Caco-2 (cell line): ENCODE results near the gene PDCD4. TPM values are rescaled to one million over a fixed set of nuclear protein-coding genes. Genes with fewer than 3 reads are reported as not detected.

Experiments used
- BruUV-seq: library from RNA; stranded (reverse); fragments of 400-500 nt; replicated peaks from 2 replicates; lab custom pipeline; 2021; lab: Mats Ljungman, UMichigan
- CTCF ChIA-PET: fragments of 300-600 bp; sonication (Branson Sonifier 250); formaldehyde crosslinking; loops from one replicate; lab custom pipeline; 2022; ENCODE audit warnings: antibody characterized with exemption; lab: Charles Lee
- POLR2A ChIA-PET: fragments of 300-600 bp; sonication (Branson Sonifier 250); formaldehyde crosslinking; loops from one replicate; lab custom pipeline; 2022; ENCODE audit warnings: antibody characterized with exemption; lab: Charles Lee
- DNase-seq, 2 experiments: peaks; one replicate each; pipeline versions ENCODE4 v3.0.0 to v3.0.0-alpha.2; 2020 to 2022
- H3K27me3 ChIP-seq: replicated peaks from 2 replicates; pipeline ENCODE4 v1.6.0; 2011; ENCODE audit warnings: low read length; ENCODE audit not compliant: control insufficient read depth, insufficient read depth
- H3K36me3 ChIP-seq: 2 replicates; pipeline ENCODE4 v1.5.1; 2011; ENCODE audit warnings: low read length; ENCODE audit not compliant: control insufficient read depth, insufficient read depth
- H3K4me1 ChIP-seq: fragments of 250-450 bp; sonication (Bioruptor Pico); 2 replicates; pipeline ENCODE4 v1.5.1; 2020; ENCODE audit warnings: mild to moderate bottlenecking
- H3K4me3 ChIP-seq: 2 replicates; pipeline ENCODE4 v1.5.1; 2011; ENCODE audit warnings: low read depth, mild to moderate bottlenecking, control low read depth, low read length
- H3K9me3 ChIP-seq: fragments of 250-450 bp; sonication (Bioruptor Pico); 2 replicates; pipeline ENCODE4 v1.5.1; 2020; ENCODE audit warnings: mild to moderate bottlenecking, moderate library complexity
- H3K27ac Mint-ChIP-seq: one replicate; pipeline ENCODE4 v1.8.0; 2022; ENCODE audit warnings: mixed read lengths; ENCODE audit not compliant: unreplicated experiment
- H3K27me3 Mint-ChIP-seq: one replicate; pipeline ENCODE4 v1.8.0; 2022; ENCODE audit warnings: mixed read lengths; ENCODE audit not compliant: insufficient read depth, unreplicated experiment
- H3K36me3 Mint-ChIP-seq: one replicate; pipeline ENCODE4 v1.8.0; 2022; ENCODE audit warnings: mild to moderate bottlenecking, mixed read lengths; ENCODE audit not compliant: insufficient read depth, unreplicated experiment
- H3K4me1 Mint-ChIP-seq: one replicate; pipeline ENCODE4 v1.8.0; 2022; ENCODE audit warnings: low read depth, mixed read lengths; ENCODE audit not compliant: unreplicated experiment
- H3K4me3 Mint-ChIP-seq: one replicate; pipeline ENCODE4 v1.8.0; 2022; ENCODE audit warnings: mild to moderate bottlenecking, moderate library complexity, mixed read lengths; ENCODE audit not compliant: unreplicated experiment
- H3K9me3 Mint-ChIP-seq: one replicate; pipeline ENCODE4 v1.8.0; 2022; ENCODE audit warnings: mixed read lengths; ENCODE audit not compliant: unreplicated experiment
- intact Hi-C: fragments of 100-400 bp; cut with micrococcal nuclease; formaldehyde crosslinking; loops from one replicate; pipeline ENCODE4 v1.10.0; 2022; ENCODE audit not compliant: unreplicated experiment
- total RNA-seq: library from RNA; stranded (reverse); gene quantifications from 2 replicates; pipeline ENCODE4 v1.2.3, GENCODE V29; 2022
- TF ChIP-seq, protein P1 (sequence below), 2 experiments: fragments of 200-600 bp in 1 of 2; IDR thresholded peaks; 1 replicate in 1 of 2; 2 replicates in 1 of 2; pipeline versions ENCODE4 v1.5.1 to v1.8.0; 2011 to 2022; ENCODE audit warnings: antibody characterized with exemption in 1 of 2, control low read depth in 1 of 2, inconsistent platforms in 1 of 2, low read depth in 1 of 2, low read length in 1 of 2, mild to moderate bottlenecking in 1 of 2, moderate library complexity in 1 of 2; ENCODE audit not compliant: insufficient read depth in 1 of 2, severe bottlenecking in 1 of 2, unreplicated experiment in 1 of 2

The PDCD4 gene
- total RNA-seq, 1 experiment from 2014 or later, result 66.1 TPM

DNA sequence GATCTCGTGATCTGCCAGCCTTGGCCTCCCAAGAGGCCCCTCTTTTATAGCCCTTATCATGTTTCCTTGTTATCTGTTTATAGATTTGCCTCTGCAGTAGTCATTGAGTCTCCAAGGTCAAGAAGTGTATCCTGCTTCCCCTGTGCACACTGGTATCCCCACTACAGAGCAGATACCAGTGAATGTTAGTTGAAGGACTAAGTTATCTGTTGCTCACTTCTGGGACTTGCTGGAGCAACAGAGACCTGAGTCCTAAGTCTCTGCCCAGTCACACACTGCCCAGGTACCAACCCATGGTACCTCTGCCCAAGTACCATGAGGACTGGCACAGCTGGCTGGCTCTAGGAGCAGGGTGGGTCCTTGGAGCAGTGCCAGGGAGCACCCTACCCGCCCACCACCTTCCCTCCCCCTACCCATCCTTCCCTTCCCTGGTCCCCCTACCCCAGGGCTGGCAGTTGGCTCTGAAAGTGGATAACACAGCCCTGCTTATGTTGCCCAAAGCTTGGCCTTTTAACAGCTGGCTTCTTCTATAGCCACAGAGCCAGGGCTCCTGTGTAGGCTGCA, 26.5 kb upstream of the PDCD4 start:
- no peaks in the 10 kb centered on the region for H3K9me3 ChIP-seq
- H3K4me3 ChIP-seq, result no peak overlapping the region
- H3K4me1 Mint-ChIP-seq, result peaks cover 27% of the 10 kb centered on the region
- no TSS peak for BruUV-seq
- intact Hi-C loops, result no loop called here
- ChIA-PET POLR2A (interaction anchor here (0.5 to 1.4 kb wide), 3 partner anchors 9 to 28 kb away, joined by 3 to 11 read pairs (median 5); no protein-coding TSS in a partner anchor), CTCF (interaction anchor here (0.5 to 1.8 kb wide), 2 partner anchors 12 to 84 kb away, joined by 3 to 6 read pairs; no protein-coding TSS in a partner anchor)
- TF ChIP-seq, protein P1, sequence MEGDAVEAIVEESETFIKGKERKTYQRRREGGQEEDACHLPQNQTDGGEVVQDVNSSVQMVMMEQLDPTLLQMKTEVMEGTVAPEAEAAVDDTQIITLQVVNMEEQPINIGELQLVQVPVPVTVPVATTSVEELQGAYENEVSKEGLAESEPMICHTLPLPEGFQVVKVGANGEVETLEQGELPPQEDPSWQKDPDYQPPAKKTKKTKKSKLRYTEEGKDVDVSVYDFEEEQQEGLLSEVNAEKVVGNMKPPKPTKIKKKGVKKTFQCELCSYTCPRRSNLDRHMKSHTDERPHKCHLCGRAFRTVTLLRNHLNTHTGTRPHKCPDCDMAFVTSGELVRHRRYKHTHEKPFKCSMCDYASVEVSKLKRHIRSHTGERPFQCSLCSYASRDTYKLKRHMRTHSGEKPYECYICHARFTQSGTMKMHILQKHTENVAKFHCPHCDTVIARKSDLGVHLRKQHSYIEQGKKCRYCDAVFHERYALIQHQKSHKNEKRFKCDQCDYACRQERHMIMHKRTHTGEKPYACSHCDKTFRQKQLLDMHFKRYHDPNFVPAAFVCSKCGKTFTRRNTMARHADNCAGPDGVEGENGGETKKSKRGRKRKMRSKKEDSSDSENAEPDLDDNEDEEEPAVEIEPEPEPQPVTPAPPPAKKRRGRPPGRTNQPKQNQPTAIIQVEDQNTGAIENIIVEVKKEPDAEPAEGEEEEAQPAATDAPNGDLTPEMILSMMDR (IDR thresholded peaks at IDR 0.05; ENCODE audit: insufficient read depth in 1 of 2, low read depth in 1 of 2, low read length in 1 of 2, severe bottlenecking in 1 of 2, unreplicated experiment in 1 of 2), result no peak
- no peaks in the 10 kb centered on the region for H3K9me3 Mint-ChIP-seq
- H3K4me3 Mint-ChIP-seq, result no peak overlapping the region
- no peaks in the 10 kb centered on the region for H3K36me3 ChIP-seq
- peak overlapping the region; percentile 45 for H3K27ac Mint-ChIP-seq
- no peaks in the 10 kb centered on the region for H3K27me3 Mint-ChIP-seq
- H3K4me1 ChIP-seq, result peaks cover 17% of the 10 kb centered on the region
- no peaks in the 10 kb centered on the region for H3K27me3 ChIP-seq
- no peaks in the 10 kb centered on the region for H3K36me3 Mint-ChIP-seq
- DNase-seq, result no peak

GRCh38 chr10:110845756-110846620, 25.7 kb upstream of the PDCD4 start:
- TF ChIP-seq, protein P1 (IDR thresholded peaks at IDR 0.05; ENCODE audit: insufficient read depth in 1 of 2, low read depth in 1 of 2, low read length in 1 of 2, severe bottlenecking in 1 of 2, unreplicated experiment in 1 of 2), result no peak
- Histone ChIP-seq H3K4me3 (no peak overlapping the region), H3K36me3 (no peaks in the 10 kb centered on the region), H3K27me3 (no peaks in the 10 kb centered on the region), H3K4me1 (peaks cover 17% of the 10 kb centered on the region), H3K9me3 (no peaks in the 10 kb centered on the region)
- Mint-ChIP-seq H3K4me3 (no peak overlapping the region), H3K9me3 (no peaks in the 10 kb centered on the region), H3K27ac (peak overlapping the region; percentile 45), H3K4me1 (peaks cover 27% of the 10 kb centered on the region), H3K27me3 (no peaks in the 10 kb centered on the region), H3K36me3 (no peaks in the 10 kb centered on the region)
- peak; percentile 66 to 67 for DNase-seq
- intact Hi-C loops, result no loop called here
- ChIA-PET CTCF (interaction anchor here (0.5 to 1.8 kb wide), 4 partner anchors 12 to 479 kb away, joined by 3 to 6 read pairs (median 4); partner anchors contain the start of gene PDCD4), POLR2A (interaction anchor here (0.6 to 1.4 kb wide), 5 partner anchors 8 to 71 kb away, joined by 3 to 11 read pairs (median 3); partner anchors contain the start of gene PDCD4)
- no TSS peak for BruUV-seq

GRCh38 chr10:110847374-110847773, 24.4 kb upstream of the PDCD4 start:
- ChIA-PET POLR2A (no interaction called here), CTCF (no interaction called here)
- H3K27me3 ChIP-seq, result no peaks in the 10 kb centered on the region
- H3K4me3 ChIP-seq, result no peak overlapping the region
- Mint-ChIP-seq H3K36me3 (no peaks in the 10 kb centered on the region), H3K9me3 (no peaks in the 10 kb centered on the region), H3K4me3 (no peak overlapping the region), H3K27ac (no peak overlapping the region), H3K27me3 (no peaks in the 10 kb centered on the region), H3K4me1 (peaks cover 31% of the 10 kb centered on the region)
- no peaks in the 10 kb centered on the region for H3K36me3 ChIP-seq
- intact Hi-C loops, result no loop called here
- no peak for DNase-seq
- peaks cover 19% of the 10 kb centered on the region for H3K4me1 ChIP-seq
- no TSS peak for BruUV-seq
- TF ChIP-seq, protein P1 (IDR thresholded peaks at IDR 0.05; ENCODE audit: insufficient read depth in 1 of 2, low read depth in 1 of 2, low read length in 1 of 2, severe bottlenecking in 1 of 2, unreplicated experiment in 1 of 2), result no peak
- H3K9me3 ChIP-seq, result no peaks in the 10 kb centered on the region
